Thyroid gland (tissue), 4 donors: ENCODE measurements around the gene ADAM12.

Source experiments
- POLR2A ChIP-seq, 2 donors: fragments of 450-650 bp; IDR thresholded peaks; one replicate each; pipeline ENCODE4 v1.6.1; 2017; ENCODE audit warnings: antibody characterized with exemption in 2 of 2, mild to moderate bottlenecking in 2 of 2, moderate library complexity in 1 of 2
- TF ChIP-seq, protein P1 (sequence below), 6 experiments: fragments of 200-600 bp in 3 of 6; fragments of 450-650 bp in 3 of 6; sonication (generic) in 3 of 6; IDR thresholded peaks; one replicate each; pipeline ENCODE4 v1.5.1; 2016 to 2019; ENCODE audit warnings: antibody characterized with exemption in 6 of 6, mild to moderate bottlenecking in 2 of 6, inconsistent platforms in 1 of 6, moderate library complexity in 1 of 6

DNA sequence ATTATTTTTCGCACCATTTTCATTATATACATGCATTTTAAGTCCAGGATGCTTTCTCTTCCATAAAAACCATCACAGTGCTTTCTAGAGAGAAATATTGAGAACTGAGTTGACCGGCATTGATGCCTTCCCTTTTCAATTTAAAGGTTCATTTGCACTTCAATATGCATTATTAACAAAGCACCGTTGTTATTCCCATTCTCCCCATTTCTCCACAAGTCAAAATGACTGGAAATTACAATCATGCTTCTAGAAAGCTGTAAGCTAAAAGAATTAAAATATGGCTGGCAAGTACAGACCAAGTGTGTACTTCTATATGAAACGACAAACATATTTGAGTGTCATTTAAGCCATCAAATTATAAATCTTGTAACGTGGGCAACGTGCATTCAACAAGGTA lies 272.4 kb downstream of the ADAM12 start:
- TF ChIP-seq, protein P1, sequence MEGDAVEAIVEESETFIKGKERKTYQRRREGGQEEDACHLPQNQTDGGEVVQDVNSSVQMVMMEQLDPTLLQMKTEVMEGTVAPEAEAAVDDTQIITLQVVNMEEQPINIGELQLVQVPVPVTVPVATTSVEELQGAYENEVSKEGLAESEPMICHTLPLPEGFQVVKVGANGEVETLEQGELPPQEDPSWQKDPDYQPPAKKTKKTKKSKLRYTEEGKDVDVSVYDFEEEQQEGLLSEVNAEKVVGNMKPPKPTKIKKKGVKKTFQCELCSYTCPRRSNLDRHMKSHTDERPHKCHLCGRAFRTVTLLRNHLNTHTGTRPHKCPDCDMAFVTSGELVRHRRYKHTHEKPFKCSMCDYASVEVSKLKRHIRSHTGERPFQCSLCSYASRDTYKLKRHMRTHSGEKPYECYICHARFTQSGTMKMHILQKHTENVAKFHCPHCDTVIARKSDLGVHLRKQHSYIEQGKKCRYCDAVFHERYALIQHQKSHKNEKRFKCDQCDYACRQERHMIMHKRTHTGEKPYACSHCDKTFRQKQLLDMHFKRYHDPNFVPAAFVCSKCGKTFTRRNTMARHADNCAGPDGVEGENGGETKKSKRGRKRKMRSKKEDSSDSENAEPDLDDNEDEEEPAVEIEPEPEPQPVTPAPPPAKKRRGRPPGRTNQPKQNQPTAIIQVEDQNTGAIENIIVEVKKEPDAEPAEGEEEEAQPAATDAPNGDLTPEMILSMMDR (IDR thresholded peaks at IDR 0.05) = no peak
- no peak for TF ChIP-seq POLR2A (IDR thresholded peaks at IDR 0.05)
